GM18867 (cell line): Measurements from ENCODE around the gene CUX1.
"Not testable (repeated sequence)": the region's sequence is repeated elsewhere in the genome, so short reads cannot be mapped to it uniquely, and the experiment has no call there.

Experiments used
- ATAC-seq: cut with Tn5 transposase; IDR thresholded peaks from one replicate; pipeline ENCODE4 v1.9.1; 2021; ENCODE audit warnings: mild to moderate bottlenecking, moderate library complexity; ENCODE audit not compliant: unreplicated experiment

CUX1 gene

GRCh38 chr7:102119213-102119651 lies 301.8 kb downstream of the CUX1 start:
- no peak for ATAC-seq

- no peak for ATAC-seq
Observed at GRCh38 chr7:102119925-102120324, 302.5 kb downstream of the CUX1 start.

DNA sequence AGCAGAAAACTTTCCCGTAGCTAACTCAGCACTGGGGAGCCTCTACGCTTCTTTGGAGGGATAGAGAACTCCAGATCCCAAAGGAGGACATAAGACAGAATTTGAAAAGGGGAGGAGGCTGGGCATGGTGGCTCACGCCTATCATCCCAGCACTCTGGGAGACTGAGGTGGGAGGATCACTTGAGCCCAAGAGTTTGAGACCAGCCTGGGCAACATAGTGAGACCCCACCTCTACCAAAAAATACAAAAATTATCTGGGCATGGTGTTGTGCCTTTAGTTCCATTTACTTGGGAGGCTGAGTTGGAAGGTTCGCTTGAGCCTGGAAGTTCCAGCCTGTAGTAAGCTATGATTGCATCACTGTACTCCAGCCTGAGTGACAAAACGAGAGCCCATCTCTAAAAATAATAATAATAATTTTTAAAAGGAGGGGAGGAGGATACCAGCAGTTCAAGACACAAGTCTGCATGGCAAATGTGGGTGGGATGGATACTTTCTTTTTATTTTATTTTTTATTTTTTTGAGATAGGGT lies 303.3 kb downstream of the CUX1 start:
- no peak for ATAC-seq

- no peak for ATAC-seq
Observed at GRCh38 chr7:102122026-102122425, 304.6 kb downstream of the CUX1 start.

DNA sequence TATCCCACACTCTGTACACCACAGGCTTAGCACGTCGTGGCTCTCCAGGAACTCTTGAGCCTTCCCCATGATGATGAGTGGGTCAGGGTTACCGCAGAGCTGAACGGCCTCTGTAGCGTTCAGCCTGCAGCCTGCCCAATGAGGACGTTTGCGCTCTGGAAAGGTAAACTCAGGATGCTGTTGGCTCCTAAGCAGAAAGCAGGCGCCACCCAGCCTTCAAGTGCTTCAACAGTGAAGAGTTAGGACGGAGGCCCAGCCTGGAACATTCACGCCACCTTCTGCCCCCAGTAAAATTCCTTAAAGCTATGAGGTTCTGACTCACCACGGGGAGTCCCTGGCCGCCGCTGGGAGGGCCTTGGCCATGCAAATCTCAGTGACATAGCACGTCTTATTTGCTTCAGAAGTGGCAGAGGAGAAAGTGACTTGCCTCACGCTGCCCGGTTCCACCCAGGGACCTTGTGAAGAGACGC lies 307.7 kb downstream of the CUX1 start:
- no peak for ATAC-seq

- ATAC-seq, result no peak
Observed at GRCh38 chr7:102128303-102128702, 310.9 kb downstream of the CUX1 start.

DNA sequence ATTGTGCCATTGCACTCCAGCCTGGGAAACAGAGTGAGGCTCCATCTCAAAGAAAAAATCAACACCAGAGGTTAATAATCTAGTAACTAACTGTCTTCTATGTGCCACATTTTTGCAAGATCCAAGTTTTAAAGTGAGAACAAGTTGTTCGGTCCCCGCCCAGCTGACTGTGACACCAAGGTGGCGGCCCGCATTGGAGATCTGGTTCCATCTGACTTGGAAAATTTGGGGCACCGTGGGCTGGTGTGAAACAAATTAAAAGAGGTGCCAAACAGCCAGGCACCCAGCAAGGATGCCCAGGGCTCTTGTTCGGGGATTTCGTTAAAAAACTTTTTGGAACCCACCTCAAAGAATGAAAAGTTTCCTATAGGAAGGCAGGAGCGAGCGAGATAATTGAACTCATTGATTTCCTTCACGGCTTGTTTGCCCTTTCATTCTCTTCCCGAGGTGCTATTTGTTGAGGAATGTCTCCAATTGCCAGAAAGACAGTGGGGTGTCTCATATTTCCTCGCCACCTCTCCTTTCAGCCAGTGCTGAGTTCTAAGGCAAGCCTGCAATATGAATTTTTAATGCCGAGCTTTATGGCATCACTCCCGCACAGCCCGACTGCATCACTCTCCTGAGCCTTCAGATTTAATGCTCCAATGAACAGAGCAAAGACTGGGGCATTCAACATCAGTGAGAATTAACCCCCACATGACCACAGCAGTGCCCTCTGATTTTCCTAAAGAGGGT lies 312.4 kb downstream of the CUX1 start:
- no peak for ATAC-seq

DNA sequence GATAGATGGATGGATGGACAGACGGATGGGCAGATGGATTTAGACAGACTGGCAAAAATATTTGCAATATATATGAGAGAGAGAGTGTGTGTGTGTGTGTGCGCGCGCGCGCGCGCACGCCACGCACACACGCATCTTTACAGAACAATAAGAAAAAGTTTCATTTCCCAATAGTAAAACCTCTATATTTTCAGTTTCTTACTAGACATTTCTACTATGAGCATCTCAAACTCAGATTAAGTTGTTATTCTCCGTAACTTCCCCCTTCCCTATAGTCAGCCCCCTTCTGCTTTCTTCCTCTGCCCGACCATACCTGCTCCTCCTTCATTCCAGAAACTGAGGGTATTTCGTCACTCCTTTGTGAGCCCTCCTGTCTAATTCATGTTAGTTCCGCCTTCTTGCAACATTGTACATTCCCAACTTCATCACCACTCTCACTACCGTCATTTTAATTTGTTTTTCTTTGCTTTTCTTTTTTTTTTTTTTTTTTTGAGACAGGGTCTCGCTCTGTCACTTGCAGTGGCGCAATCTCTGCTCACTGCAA lies 314.9 kb downstream of the CUX1 start:
- no peak for ATAC-seq

- no peak for ATAC-seq
Observed at GRCh38 chr7:102138676-102139075, 321.2 kb downstream of the CUX1 start.

GRCh38 chr7:102140952-102141370 lies 323.5 kb downstream of the CUX1 start:
- no peak for ATAC-seq

DNA sequence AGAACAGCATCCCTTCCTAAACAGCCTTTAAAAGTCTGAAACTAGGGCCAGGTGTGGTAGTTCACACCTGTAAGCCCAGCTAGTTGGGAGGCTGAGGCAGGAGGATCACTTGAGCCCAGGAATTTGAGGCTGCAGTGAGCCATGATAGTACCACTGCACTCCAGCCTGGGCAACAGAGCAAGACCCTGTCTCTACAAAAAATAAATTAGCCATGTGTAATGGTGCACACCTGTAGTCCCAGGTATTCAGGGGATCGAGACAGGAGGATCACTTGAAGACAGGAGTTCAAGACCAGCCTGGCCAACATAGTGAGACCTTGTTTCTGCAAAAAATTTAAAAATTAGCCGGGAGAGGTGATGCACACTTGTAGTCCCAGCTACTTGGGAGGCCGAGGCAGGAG lies 325.0 kb downstream of the CUX1 start:
- ATAC-seq, result not testable (repeated sequence)

DNA sequence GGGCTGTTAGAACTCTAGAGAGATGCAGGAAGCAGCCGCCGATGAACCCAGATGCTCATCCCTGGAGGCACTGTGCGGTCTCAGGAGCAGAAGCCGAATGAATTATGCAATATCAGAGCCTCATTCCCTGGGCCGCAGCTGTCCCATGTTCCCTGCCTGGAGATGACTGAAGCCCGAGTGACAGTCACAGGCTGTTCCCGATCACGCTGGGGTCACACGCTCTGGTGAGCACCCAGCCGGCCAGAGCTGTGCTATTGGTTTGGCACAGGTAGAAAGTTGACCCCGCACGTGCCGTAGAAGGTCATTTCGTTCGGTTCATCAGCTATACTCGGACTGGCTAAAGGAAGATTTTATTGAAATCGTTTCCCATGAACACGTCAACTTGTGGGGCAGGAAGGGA lies 328.7 kb downstream of the CUX1 start:
- no peak for ATAC-seq

GRCh38 chr7:102147008-102147407 lies 329.6 kb downstream of the CUX1 start:
- no peak for ATAC-seq

DNA sequence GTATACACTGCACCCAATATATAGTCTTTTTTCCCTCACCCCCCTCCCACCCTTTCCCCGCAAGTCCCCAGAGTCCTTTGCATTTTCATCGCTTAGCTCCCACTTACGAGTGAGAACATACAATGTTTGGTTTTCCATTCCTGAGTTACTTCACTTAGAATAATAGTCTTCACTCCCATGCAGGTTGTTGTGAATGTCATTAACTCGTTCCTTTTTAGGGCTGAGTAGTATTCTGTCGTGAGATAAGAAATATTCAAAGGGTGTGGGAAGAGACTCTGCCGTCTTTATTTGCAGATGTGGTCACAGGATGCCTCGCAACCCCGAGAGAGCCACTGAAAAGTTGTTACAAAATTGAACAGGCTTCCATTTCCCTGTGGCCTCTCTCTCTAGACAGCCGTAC lies 331.4 kb downstream of the CUX1 start:
- ATAC-seq, result no peak

DNA sequence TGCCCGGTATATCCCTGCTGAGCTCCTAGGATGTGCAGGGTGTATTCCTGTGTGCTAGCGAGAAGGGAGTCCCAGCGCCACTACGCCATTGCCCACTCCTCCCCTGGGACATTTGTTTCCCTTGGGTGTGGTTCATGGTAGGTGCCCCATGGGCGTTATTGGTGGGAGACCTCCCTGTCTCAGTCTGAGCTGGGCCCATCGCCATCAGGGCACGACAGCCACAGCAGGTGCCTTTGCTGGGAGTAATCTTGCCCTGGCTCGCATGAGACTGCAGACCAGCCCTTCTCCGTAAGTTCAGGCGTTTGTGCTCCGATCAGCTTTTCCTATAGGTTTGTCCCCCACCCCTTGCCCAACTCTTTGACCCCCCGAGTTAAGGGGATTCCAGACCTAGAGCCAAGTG lies 332.0 kb downstream of the CUX1 start:
- no peak for ATAC-seq

DNA sequence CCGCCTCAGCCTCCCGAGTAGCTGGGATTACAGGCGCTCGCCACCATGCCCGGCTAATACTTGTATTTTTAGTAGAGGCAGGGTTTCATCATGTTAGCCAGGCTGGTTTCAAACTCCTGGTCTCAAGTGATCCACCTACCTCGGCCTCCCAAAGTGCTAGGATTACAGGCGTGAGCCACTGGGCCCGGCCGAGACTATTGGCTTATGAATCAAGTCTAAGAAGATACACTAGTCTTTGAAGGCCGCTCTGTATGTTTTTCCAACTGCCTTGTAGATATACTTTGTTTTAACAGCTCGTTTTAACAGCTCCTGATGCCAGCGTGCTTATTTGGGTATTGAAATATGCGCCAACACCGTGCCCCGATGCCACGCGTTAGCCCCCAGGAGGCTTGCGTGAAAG lies 332.8 kb downstream of the CUX1 start:
- ATAC-seq, result no peak

- no peak for ATAC-seq
Observed at GRCh38 chr7:102152672-102153598, 335.5 kb downstream of the CUX1 start.

- ATAC-seq, result no peak
Observed at GRCh38 chr7:102153599-102153946, 336.1 kb downstream of the CUX1 start.

DNA sequence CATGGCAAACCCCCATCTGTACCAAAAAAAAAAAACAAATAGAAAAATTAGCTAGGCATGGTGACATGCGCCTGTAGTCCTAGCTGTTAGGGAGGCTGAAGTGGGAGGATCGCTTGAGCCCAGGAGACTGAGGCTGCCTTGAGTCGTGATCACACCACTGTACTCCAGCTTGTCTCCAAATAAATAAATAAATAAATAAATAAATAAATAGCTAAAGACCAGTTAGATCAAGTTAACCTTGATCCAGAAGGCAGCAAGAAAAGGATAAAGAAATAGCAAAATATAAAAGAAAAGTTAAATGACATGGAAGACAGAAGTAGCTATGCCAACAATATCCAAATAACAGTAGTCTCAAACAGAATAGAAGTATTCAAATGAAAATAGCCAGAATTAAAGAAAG lies 337.0 kb downstream of the CUX1 start:
- no peak for ATAC-seq

- ATAC-seq, result no peak
Observed at GRCh38 chr7:102155821-102156441, 338.5 kb downstream of the CUX1 start.

- ATAC-seq, result no peak
Observed at GRCh38 chr7:102156867-102157266, 339.4 kb downstream of the CUX1 start.
